K562 (cell line): ENCODE data around the gene KRTAP1-4. TPM values are rescaled to one million over a fixed set of nuclear protein-coding genes. Genes with fewer than 3 reads are reported as not detected.
"Not testable (repeated sequence)": the region's sequence is repeated elsewhere in the genome, so short reads cannot be mapped to it uniquely, and the experiment has no call there.

Experiments
- ATAC-seq: fragments of 200-7000 bp; cut with Tn5 transposase; 3 replicates; pipeline ENCODE4 v1.9.1; 2020; ENCODE audit warnings: moderate library complexity
- BruUV-seq: library from RNA; stranded (reverse); fragments of 400-500 nt; replicated peaks from 2 replicates; lab custom pipeline; 2021; lab: Mats Ljungman, UMichigan
- CTCF ChIA-PET: fragments of 300-600 bp; formaldehyde crosslinking; extraction: SDS; loops from one replicate; lab custom pipeline; 2021; ENCODE audit warnings: low intra/inter-chr PET ratio; lab: Yijun Ruan, JAX
- POLR2A ChIA-PET: fragments of 300-600, 350-650 bp; sonication (Branson Sonifier 250); formaldehyde crosslinking; extraction: SDS; loops from one replicate; lab custom pipeline; 2021; ENCODE audit warnings: antibody characterized with exemption, inconsistent platforms; lab: Yijun Ruan, JAX
- DNase-seq, 4 experiments: peaks; one replicate each; pipeline versions ENCODE4 v3.0.0 to v3.0.0-alpha.2; 2011 to 2018; ENCODE audit warnings: low spot score in 3 of 4, mixed read lengths in 3 of 4; ENCODE audit errors: extremely low read depth in 1 of 4
- FAIRE-seq: peaks from 2 replicates; lab custom pipeline; 2011; peaks lifted over from hg19 to GRCh38; lab: Jason Lieb, UNC
- H2AFZ ChIP-seq: 2 replicates; pipeline ENCODE4 v1.6.0; 2011; ENCODE audit warnings: low read depth, low read length, control low read depth, inconsistent platforms
- H3K27ac ChIP-seq: fragments of 200-600 bp; 3 replicates; pipeline ENCODE4 v1.8.0; 2011; ENCODE audit warnings: low read depth, mild to moderate bottlenecking, control low read depth, inconsistent platforms, low read length, moderate library complexity, mixed read lengths; ENCODE audit errors: extremely low read depth
- H3K27me3 ChIP-seq, 2 experiments: fragments of 300-600 bp in 1 of 2; 2 replicates in 1 of 2; 3 replicates in 1 of 2; pipeline versions ENCODE4 v1.6.0 to v1.8.0; 2011; ENCODE audit warnings: inconsistent platforms in 2 of 2, low read length in 2 of 2, mild to moderate bottlenecking in 1 of 2, mixed read lengths in 1 of 2, moderate library complexity in 1 of 2; ENCODE audit not compliant: control insufficient read depth in 2 of 2, insufficient read depth in 2 of 2
- H3K36me3 ChIP-seq: fragments of 300-600 bp; 3 replicates; pipeline ENCODE4 v1.8.0; 2011; ENCODE audit warnings: mild to moderate bottlenecking, low read length, inconsistent platforms; ENCODE audit not compliant: control insufficient read depth, insufficient read depth
- H3K4me1 ChIP-seq, 2 experiments: fragments of 200-600 bp in 1 of 2; replicated peaks in 1 of 2; 2 replicates in 1 of 2; 3 replicates in 1 of 2; pipeline versions ENCODE4 v1.5.1 to v1.8.0; 2011; ENCODE audit warnings: inconsistent platforms in 2 of 2, low read length in 2 of 2, mild to moderate bottlenecking in 1 of 2, mixed read lengths in 1 of 2, moderate library complexity in 1 of 2; ENCODE audit not compliant: control insufficient read depth in 2 of 2, insufficient read depth in 2 of 2
- H3K4me2 ChIP-seq: 2 replicates; pipeline ENCODE4 v1.6.1; 2011; ENCODE audit warnings: low read length, control low read depth, inconsistent platforms, mixed read lengths; ENCODE audit not compliant: insufficient read depth
- H3K4me3 ChIP-seq: fragments of 200-600 bp; sonication (generic), shearing (Covaris generic); 2 replicates; pipeline ENCODE4 v1.5.1; 2016; ENCODE audit warnings: control low read depth, inconsistent platforms
- H3K79me2 ChIP-seq: fragments of 200-600 bp; 3 replicates; pipeline ENCODE4 v1.8.0; 2011; ENCODE audit warnings: low read length, inconsistent platforms; ENCODE audit not compliant: control insufficient read depth, insufficient read depth
- H3K9ac ChIP-seq, 2 experiments: 2 replicates each; pipeline versions ENCODE4 v1.6.0 to v1.6.1; 2011; ENCODE audit warnings: low read depth in 2 of 2, low read length in 2 of 2, control low read depth in 1 of 2, inconsistent platforms in 1 of 2, mild to moderate bottlenecking in 1 of 2, mixed read lengths in 1 of 2; ENCODE audit not compliant: insufficient read depth in 1 of 2
- H3K9me1 ChIP-seq: one replicate; pipeline ENCODE4 v1.6.0; 2011; ENCODE audit warnings: inconsistent platforms, mild to moderate bottlenecking, low read length, moderate library complexity; ENCODE audit not compliant: control insufficient read depth, insufficient read depth
- H3K9me3 ChIP-seq: replicated peaks from 2 replicates; pipeline ENCODE4 v1.5.1; 2011; ENCODE audit warnings: low read depth, low read length, inconsistent platforms; ENCODE audit not compliant: control insufficient read depth, insufficient read depth
- H4K20me1 ChIP-seq: replicated peaks from 2 replicates; pipeline ENCODE4 v1.6.1; 2011; ENCODE audit warnings: low read length, inconsistent platforms, mixed read lengths; ENCODE audit not compliant: control insufficient read depth, insufficient read depth
- CTBP1 ChIP-seq: fragments of 450-650 bp; IDR thresholded peaks from 2 replicates; pipeline ENCODE4 v1.6.1; 2016; ENCODE audit warnings: borderline replicate concordance
- DDX20 ChIP-seq: fragments of 450-650 bp; IDR thresholded peaks from 2 replicates; pipeline ENCODE4 v1.6.1; 2016; ENCODE audit warnings: missing genetic modification characterization, low read depth, mild to moderate bottlenecking, missing compliant biosample characterization, moderate library complexity
- EHMT2 ChIP-seq: fragments of 450-650 bp; IDR thresholded peaks from 2 replicates; pipeline ENCODE4 v1.6.1; 2018; ENCODE audit warnings: antibody characterized with exemption
- ERF ChIP-seq: fragments of 450-650 bp; formaldehyde crosslinking; IDR thresholded peaks from 2 replicates; pipeline ENCODE4 v1.4.0; 2020; ENCODE audit warnings: mild to moderate bottlenecking, mixed read lengths
- POU5F1 ChIP-seq: fragments of 150-350 bp; IDR thresholded peaks from 2 replicates; pipeline ENCODE4 v1.6.1; 2014; ENCODE audit warnings: borderline replicate concordance, low read length, low read depth, mild to moderate bottlenecking; ENCODE audit not compliant: partially characterized antibody
- RBM34 ChIP-seq: fragments of 200-400 bp; formaldehyde crosslinking; IDR thresholded peaks from 2 replicates; pipeline ENCODE4 v1.6.1; 2018; ENCODE audit warnings: low read length, borderline replicate concordance; ENCODE audit not compliant: insufficient read depth
- ZKSCAN8 ChIP-seq: fragments of 200-800 bp; sonication (Bioruptor generic); IDR thresholded peaks from 2 replicates; pipeline ENCODE4 v1.6.1; 2016; ENCODE audit warnings: missing genetic modification characterization, missing compliant biosample characterization
- ZNF57 ChIP-seq: fragments of 450-650 bp; formaldehyde crosslinking; IDR thresholded peaks from 2 replicates; pipeline ENCODE4 v1.4.0; 2020; ENCODE audit warnings: mild to moderate bottlenecking, moderate library complexity
- ZNF766 ChIP-seq: fragments of 200-800 bp; sonication (Bioruptor generic); conservative IDR thresholded peaks from 2 replicates; pipeline ENCODE4 v1.6.1; 2016; ENCODE audit warnings: missing genetic modification characterization, missing compliant biosample characterization
- ZNF79 ChIP-seq: fragments of 250-450 bp; sonication (Bioruptor Pico); IDR thresholded peaks from 2 replicates; pipeline ENCODE4 v1.4.0; 2020; ENCODE audit warnings: low read depth, mild to moderate bottlenecking, moderate library complexity
- WGBS: fragments of 100-300 bp; shearing (Covaris generic); methylation state at CpG from one replicate; pipeline ENCODE4 v1.1.6; 2016; ENCODE audit warnings: low coverage, mixed read lengths; ENCODE audit not compliant: insufficient coverage; ENCODE audit errors: missing lambda C conversion rate; 5-methylcytosine and 5-hydroxymethylcytosine counted together
- in situ Hi-C: fragments of 300-500 bp; cut with MboI; formaldehyde crosslinking; loops from 4 replicates; pipeline ENCODE4 v1.15.0; 2018; ENCODE audit warnings: inconsistent platforms, mixed read lengths
- intact Hi-C: fragments of 100-400 bp; cut with micrococcal nuclease; formaldehyde crosslinking; loops from 2 replicates; pipeline ENCODE4 v1.14.2; 2022
- polyA plus RNA-seq, 8 experiments: library from polyadenylated mRNA; depleted of rRNA in 4 of 8; stranded (reverse) in 5 of 8; unstranded in 3 of 8; fragments of >200 nt; fragmentation: Nextera tagmentation in 2 of 8; fragmentation: Illumina TruSeq in 1 of 8; extraction: Ambion mirVana in 2 of 8; extraction: Trizol in 1 of 8; gene quantifications; 2 replicates each; pipeline versions ENCODE4 v1.2.1 to v1.2.3, GENCODE V29; 2011 to 2014; ENCODE audit warnings: inconsistent platforms in 1 of 8, missing spikeins in 1 of 8
- total RNA-seq, 7 experiments: library from RNA; depleted of rRNA in 6 of 7; stranded (reverse); fragments of >200 nt in 6 of 7; fragmentation: Illumina TruSeq in 2 of 7; extraction: Trizol in 2 of 7; gene quantifications; 2 replicates each; pipeline versions ENCODE4 v1.2.1 to v1.2.3, GENCODE V29; 2011 to 2021; ENCODE audit warnings: low replicate concordance in 1 of 7
- TF ChIP-seq, protein P1 (sequence below): fragments of 250-450 bp; sonication (Bioruptor Pico); IDR thresholded peaks from 2 replicates; pipeline ENCODE4 v1.5.0; 2020; ENCODE audit warnings: mild to moderate bottlenecking

The KRTAP1-4 gene
- total and polyA plus RNA-seq, 9 of the 15 experiments (the other 6 are each of a cell fraction or from before 2014, with no cell fraction given): not detected

GRCh38 chr17:41065829-41066624 lies 36.0 kb upstream of the KRTAP1-4 start, which contains the start of gene KRTAP2-4 (continued):
- TF ChIP-seq POU5F1 (no peak), ZNF766 (peak; percentile 74; the same call in 1 of the 2 replicates), RBM34 (no peak), ERF (CRISPR knock-in tag) (no peak), CTBP1 (peak; percentile 89), DDX20 (no peak), ZNF79 (CRISPR knock-in tag) (peak; percentile 35; the same call in 1 of the 2 replicates), EHMT2 (peak; percentile 83), ZNF57 (CRISPR knock-in tag) (no peak), ZKSCAN8 (CRISPR knock-in tag) (peak; percentile 49; the same call in 1 of the 2 replicates)
- TF ChIP-seq, protein P1, sequence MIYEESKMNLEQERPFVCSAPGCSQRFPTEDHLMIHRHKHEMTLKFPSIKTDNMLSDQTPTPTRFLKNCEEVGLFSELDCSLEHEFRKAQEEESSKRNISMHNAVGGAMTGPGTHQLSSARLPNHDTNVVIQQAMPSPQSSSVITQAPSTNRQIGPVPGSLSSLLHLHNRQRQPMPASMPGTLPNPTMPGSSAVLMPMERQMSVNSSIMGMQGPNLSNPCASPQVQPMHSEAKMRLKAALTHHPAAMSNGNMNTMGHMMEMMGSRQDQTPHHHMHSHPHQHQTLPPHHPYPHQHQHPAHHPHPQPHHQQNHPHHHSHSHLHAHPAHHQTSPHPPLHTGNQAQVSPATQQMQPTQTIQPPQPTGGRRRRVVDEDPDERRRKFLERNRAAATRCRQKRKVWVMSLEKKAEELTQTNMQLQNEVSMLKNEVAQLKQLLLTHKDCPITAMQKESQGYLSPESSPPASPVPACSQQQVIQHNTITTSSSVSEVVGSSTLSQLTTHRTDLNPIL (CRISPR knock-in tag): no peak

DNA sequence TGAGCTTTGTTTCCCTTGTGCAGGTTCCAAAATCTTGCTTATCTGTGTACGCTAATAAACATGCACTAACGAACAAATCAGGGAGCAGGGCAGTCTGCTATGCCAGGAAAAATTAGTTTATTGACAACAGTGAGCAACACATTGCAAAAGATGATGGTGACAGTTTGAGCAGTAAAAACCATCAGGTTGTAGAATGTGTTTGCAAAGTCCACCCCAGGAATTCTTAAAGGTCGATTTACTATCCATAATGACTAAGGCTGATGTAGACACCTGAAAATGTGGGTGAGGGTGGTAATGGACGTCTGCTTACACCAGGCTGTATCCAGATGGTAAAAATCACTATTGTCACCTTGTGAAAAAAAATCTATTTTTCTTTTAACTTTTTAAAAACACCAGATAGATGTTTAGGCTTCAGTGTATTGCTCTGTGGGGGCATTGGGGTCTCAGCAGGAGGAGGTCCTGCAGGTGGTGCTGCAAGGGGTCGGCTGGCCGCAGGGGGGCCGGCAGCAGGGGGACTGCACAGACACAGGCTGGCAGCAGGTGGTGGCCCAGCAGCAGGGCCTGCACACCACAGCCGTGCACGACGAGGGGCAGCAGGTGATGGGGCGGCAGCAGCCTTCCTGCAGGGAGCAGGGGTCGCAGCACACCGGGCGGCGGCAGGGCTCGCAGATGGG lies 35.2 kb upstream of the KRTAP1-4 start:
- in situ Hi-C loops: not testable (repeated sequence)
- 5% methylated on average over 4 of the region's 16 CpGs for WGBS

More for the DNA sequence above, 35.2 kb upstream of the KRTAP1-4 start:
- H4K20me1 ChIP-seq, H3K4me1 ChIP-seq, H3K36me3 ChIP-seq, H3K79me2 ChIP-seq, H3K9ac ChIP-seq, H3K4me2 ChIP-seq, H3K27me3 ChIP-seq, DNase-seq, H3K27ac ChIP-seq, H3K9me3 ChIP-seq, CTCF ChIA-PET, H3K4me3 ChIP-seq, POLR2A ChIA-PET, H3K9me1 ChIP-seq, H2AFZ ChIP-seq, intact Hi-C loops, BruUV-seq, FAIRE-seq, ATAC-seq: not testable (repeated sequence)
